ENCODE results near the gene CDH12.
"Not testable (repeated sequence)": the region's sequence is repeated elsewhere in the genome, so short reads cannot be mapped to it uniquely, and the experiment has no call there.

Gene CDH12

GRCh38 chr5:22249209-22249729, 603.9 kb downstream of the CDH12 start:
- no peak for DNase-seq

GRCh38 chr5:22245770-22246169, 607.4 kb downstream of the CDH12 start:
- no peak for DNase-seq

- no peak for DNase-seq
Measured at GRCh38 chr5:22242532-22242931, 610.6 kb downstream of the CDH12 start.

DNA sequence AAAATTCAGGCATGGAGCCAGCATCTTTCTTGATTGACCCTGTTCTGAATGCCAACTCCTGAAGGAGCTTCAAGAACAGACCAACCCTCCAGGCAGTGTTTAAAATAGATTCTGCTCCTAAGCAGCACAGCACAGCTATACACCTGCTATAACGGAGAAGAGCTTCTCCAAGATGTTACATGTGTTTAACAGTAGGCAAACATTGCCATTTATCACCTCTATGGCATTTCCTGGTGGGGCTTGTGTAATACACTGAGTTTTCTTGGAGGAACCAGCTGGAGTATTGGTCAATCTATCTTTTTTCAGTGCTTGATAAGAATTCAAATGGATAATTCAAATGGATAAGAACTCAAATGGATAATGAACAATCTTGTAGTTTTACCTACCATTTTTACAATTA, 615.1 kb downstream of the CDH12 start:
- no peak for DNase-seq

DNA sequence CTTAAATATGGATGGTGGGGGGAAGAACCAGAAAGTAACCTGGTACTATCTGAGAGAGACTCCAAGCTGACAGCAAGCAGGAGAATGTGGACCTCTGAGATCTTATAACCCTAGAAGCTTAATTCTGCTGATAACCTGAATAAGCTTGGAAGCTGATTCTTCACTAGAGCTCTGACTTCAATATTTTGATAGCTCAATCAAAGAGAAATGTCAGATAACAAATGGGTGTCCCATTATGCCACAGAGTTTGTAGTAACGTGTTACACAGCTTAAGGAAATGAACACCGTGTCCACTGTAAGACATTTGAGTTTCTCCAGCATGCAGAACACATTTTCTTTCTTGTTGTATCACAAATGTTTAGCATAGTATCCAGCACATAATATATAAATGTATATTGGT, 626.7 kb downstream of the CDH12 start:
- DNase-seq: no peak

DNA sequence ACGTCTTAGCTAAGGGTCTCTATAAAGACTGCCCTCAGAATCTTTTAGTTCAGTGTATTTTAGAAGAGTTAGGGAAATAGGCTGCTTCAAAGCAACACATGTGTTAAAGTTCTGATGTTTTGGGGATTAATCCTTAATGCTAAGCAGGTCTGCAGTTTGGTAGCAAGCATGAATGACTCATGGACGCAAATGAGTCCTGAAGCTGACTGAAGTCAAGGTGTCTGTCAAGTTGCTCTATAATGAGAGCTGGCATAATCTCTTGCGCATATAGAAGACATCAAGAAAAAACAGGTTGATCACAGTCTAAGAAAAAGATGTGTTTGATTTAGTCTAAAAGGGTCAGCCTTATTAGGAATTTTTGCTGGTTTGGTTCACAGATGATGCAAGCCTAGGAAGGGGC, 630.1 kb downstream of the CDH12 start:
- no peak for DNase-seq

DNA sequence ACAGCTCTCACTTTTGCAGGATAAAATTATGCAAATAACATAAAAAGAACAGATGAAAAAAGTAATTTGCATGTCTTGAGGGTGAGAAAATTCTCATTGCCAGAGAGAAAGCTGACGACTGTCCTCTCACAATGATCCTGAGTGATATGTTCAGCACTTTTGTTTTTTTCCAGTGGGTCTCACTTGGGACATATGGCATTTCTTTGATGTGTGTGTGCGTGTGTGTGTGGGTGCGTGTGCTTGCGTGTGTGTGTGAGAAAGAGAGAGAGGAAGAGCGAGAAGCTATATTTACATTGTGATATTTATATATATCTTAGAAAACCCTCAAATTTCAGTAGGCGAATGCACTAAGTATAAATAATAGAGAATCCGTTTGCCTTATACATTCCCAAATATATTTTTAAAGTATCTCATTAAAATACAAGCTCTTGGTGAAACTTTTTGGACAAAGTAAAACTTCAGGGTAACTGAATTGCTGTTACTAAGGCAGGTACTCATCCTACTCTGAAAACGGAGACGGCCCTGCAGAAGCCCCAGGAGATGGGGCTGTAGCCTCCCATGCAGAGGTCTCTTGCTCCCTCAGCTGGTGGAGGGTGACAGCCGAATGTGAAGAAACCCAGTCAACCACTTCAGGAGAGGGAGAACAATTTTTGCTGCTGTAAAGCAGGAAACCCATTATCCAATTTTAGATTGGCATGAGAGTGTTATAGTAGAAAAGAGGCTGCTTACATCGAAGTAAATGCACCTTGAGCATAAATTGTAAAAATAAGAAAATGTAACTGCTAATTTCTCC, 639.2 kb downstream of the CDH12 start:
- DNase-seq: not testable (repeated sequence)

DNA sequence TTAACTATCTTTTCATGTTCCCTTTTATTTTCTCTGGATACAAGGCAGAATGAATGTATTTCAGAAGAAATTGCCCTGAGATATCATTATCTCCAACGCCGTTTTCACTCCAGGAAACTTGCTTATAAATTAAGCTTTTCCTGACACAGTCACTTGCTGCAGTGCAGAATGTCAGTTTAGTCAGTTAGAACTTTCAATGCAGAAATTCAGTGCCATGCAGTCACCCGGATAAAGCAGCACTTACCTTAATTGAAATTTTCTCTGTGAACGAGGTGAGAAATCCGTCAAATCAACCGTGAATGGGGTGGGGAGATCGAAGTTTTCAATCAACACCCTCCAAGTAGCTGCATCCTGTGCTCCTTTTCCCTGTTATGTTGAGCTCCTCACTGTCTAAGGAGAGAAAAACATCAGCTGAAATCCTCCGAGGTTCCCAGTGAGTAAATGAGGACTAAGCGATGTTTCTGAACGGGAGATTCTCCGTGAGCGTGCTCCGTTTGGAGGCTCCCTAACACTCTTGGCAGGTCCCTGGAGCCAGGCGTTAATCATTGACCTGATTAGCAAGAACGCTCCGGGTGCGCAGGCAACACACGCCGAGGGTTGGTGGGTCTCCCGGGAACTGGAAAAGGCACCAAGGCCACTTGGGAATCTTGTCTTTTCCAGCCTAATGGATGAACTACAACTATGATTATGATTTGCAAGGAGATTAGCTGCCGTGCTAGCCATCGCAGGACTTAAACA, 640.7 kb downstream of the CDH12 start:
- not testable (repeated sequence) for DNase-seq

GRCh38 chr5:22208463-22208862, 644.7 kb downstream of the CDH12 start:
- DNase-seq: not testable (repeated sequence)

- DNase-seq: not testable (repeated sequence)
Measured at GRCh38 chr5:22188651-22189050, 664.5 kb downstream of the CDH12 start.

DNA sequence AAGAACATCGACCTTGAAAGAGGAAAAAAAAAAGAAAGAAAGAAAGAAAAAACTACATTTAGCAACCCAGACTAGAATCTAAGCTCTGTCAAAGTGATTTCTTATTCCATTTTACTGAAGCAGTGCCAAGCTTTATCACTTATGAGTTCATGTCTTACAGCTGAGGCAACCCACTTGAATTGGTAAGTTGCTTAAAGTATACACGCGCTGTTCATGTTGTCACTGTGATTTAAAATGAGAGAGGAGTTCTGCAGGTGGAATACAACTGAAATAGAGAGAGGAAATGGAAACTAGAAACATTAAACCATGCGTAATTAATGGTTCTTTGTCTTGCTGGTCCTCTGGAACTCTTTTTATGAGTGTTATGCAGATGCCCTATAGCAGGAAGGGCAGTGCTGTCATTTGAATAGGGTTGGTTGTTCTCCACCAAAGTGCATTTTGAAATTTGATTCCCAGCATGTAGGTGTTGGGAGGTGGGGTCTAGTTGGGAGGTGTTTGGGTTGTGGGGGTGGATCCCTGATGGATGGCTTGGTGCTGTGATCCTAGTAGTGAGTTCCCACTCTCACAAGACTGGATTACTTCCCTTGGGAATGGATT, 665.4 kb downstream of the CDH12 start:
- not testable (repeated sequence) for DNase-seq

- not testable (repeated sequence) for DNase-seq
Measured at GRCh38 chr5:22169226-22169625, 683.9 kb downstream of the CDH12 start.

DNA sequence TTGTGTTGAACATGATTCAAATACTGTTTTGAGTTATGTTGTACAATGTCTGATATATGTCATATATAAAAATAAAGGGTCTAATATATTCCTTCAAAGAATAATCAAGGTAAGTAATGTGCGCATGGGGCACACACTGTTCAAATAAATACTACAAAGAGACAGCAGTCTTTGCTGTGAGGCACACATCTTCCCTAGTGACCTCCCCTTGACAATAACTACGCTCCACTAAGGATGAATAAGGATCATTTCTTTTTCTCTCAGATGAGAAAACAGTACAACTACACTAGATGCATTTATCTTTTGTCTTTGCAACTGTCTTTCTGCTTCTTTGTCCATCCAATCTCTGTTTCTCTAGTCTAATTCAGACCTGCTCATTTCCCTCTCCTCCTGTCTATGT, 684.4 kb downstream of the CDH12 start:
- DNase-seq: not testable (repeated sequence)

DNA sequence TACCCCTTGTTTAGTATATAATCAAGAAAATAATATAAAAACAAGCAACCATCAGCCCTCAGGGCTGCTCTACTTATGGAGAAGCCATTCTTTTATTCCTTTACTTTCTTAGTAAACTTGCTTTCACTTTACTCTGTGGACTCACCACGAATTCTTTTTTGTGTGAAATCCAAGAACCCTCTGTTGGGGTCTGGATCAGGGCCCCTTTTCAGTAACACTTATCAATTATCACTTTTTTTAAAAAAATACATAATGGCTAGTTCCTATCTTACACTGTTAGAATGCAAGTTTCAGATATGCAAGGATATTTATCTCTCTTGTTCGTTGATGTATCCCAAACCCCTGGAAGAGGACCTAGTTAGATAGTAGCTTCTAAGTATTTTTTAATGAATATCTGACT, 687.2 kb downstream of the CDH12 start:
- not testable (repeated sequence) for DNase-seq

GRCh38 chr5:22164910-22165748, 688.0 kb downstream of the CDH12 start:
- DNase-seq: not testable (repeated sequence)

- not testable (repeated sequence) for DNase-seq
Measured at GRCh38 chr5:22156953-22157352, 696.2 kb downstream of the CDH12 start.

GRCh38 chr5:22154779-22155178, 698.4 kb downstream of the CDH12 start:
- DNase-seq: not testable (repeated sequence)

- not testable (repeated sequence) for DNase-seq
Measured at GRCh38 chr5:22151801-22152200, 701.3 kb downstream of the CDH12 start.

GRCh38 chr5:22140418-22140817, 712.7 kb downstream of the CDH12 start:
- not testable (repeated sequence) for DNase-seq

GRCh38 chr5:22139662-22140300, 713.4 kb downstream of the CDH12 start:
- DNase-seq: not testable (repeated sequence)

DNA sequence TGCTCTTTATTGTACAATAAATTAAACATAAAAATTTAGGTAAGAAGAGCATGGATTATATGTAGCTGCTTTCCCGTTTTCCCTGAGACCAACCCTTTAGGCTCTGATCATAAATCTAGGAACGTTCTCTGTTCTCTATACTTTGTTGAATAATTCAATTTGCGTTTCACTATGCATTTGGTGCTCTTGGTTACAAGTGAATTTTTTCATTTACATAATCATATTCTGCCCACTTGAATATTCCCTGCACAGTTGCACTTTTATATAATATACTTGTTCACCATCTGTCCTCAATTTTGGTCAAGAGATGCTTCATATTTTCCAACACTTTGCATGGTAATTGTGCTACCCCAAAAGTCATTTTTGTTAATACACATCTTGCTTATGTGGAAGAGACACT, 741.8 kb downstream of the CDH12 start:
- DNase-seq: no peak

DNA sequence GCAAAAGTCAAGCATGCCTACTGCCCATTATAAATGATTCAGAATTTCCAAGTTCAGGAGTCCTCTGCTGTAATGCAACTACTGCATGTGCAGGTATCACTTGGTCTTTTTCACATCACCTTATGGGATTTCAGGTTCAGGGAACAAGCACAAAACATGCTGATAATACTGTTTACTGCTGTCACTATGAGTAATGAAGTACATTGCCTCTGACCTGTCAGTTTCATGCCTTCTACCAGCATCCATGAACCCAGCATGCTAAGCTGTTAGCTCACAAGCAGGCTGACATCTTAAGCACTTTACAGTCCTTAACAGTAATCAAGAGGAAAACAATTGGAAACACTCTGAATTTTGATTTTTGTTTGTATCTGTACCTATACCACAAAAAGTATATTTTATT, 743.8 kb downstream of the CDH12 start:
- no peak for DNase-seq

Data from activated CD4-positive, alpha-beta T cell treated with anti-CD3 and anti-CD28 coated beads for 4 hours (primary cell).